Epithelial cell of proximal tubule (primary cell): ENCODE data around the gene NDUFB10. TPM values are rescaled to one million over a fixed set of nuclear protein-coding genes. Genes with fewer than 3 reads are reported as not detected.

Experiments used
- DNase-seq: peaks from one replicate; pipeline ENCODE4 v3.0.0-alpha.2; 2011; ENCODE audit warnings: low read depth
- H3K4me3 ChIP-seq: 2 replicates; pipeline ENCODE4 v1.5.1; 2011; ENCODE audit warnings: low read depth, mild to moderate bottlenecking, low read length
- CTCF ChIP-seq: conservative IDR thresholded peaks from 2 replicates; pipeline ENCODE4 v1.5.1; 2012; ENCODE audit warnings: low read depth, mild to moderate bottlenecking, low read length
- total RNA-seq: library from RNA; depleted of rRNA; stranded (reverse); fragments of >200 nt; gene quantifications from 2 replicates; pipeline ENCODE4 v1.2.3, GENCODE V29; 2015

Gene NDUFB10
- total RNA-seq, 1 donor from 2014 or later, result 407 TPM

DNA sequence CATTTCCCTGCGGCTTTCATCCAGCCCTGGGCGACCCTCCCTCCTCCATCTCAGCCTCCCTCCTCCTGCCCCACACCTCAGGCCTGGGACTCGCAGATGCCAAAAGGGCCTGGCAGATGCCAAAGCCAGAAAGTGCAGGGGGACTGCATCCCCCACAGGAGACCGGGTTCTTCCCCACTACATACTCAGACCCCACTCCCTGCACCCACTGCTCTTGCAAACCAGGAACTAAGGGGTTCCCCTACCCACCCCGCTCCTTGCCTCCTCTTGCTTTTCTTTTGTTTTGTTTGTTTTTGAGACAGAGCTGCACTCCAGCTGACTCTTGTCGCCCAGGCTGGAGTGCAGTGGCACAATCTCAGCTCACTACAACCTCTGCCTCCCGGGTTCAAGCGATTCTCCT lies 44.4 kb upstream of the NDUFB10 start:
- no peak for DNase-seq
- no peak for TF ChIP-seq CTCF
- H3K4me3 ChIP-seq, result no peak overlapping the region

DNA sequence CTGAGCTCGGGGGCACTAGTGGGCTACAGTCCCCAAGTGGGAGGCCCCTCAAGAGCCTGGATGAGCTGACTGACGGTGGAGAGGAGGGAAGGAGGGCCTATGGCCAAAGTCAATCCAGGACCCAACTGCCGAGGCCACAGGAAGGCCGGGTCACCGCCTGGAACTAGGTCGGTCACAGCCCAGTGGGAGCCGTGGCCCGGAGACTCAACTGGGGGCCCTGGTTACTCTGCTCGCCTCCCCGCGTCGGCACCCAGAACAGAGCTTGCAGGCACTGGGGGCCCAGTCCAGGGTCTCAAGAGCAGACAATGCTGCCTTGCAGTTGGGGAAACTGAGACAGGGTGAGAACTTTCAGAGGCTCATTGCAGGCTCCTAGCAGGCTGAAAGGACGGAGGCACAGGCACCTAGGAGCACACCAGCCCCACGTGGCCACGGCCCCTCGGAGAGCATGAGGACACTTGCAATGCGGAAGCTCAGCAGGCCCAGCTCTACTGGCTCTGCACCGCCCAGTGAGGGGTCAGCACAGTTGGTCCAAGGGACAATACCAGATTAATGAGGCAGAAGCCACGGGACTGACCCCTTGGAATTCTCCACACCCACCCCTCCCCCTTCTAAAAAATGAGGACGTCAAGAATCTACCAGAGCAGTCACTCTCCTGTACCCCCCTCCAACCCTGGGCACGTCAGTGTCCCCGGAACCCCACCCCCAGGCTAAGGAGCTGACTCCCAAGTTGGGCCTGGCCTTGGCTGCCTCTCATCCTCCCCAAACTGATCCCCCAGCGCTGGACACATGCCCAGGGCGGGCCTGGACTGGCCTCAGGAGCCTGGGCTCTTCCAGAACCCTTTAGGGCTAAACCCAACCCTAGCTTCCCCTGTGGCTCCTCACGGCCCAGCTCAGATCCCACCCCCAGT lies 43.4 kb upstream of the NDUFB10 start:
- no peak overlapping the region for H3K4me3 ChIP-seq
- TF ChIP-seq CTCF, result no peak
- DNase-seq, result no peak

DNA sequence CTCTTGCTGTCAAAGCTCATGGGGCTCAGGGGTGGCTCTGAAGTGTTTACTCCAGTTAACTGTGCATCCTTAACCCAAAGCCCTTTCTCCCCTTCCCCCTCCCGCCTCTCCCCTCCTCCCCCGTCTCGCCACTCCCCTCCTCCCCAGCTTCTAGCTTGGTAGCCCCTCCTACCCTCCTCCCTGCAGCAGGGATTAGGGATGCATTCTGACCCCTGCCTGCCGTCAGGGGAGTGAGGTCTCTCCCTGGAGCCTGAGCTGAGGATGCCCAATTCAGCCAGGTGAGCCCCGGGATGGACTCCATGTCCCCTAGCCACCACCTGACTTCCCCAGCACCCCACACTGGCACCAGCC lies 42.7 kb upstream of the NDUFB10 start:
- no peak for TF ChIP-seq CTCF
- no peak overlapping the region for H3K4me3 ChIP-seq
- no peak for DNase-seq

GRCh38 chr16:1917056-1917664 lies 42.2 kb upstream of the NDUFB10 start:
- no peak overlapping the region for H3K4me3 ChIP-seq
- no peak for DNase-seq
- TF ChIP-seq CTCF, result no peak

DNA sequence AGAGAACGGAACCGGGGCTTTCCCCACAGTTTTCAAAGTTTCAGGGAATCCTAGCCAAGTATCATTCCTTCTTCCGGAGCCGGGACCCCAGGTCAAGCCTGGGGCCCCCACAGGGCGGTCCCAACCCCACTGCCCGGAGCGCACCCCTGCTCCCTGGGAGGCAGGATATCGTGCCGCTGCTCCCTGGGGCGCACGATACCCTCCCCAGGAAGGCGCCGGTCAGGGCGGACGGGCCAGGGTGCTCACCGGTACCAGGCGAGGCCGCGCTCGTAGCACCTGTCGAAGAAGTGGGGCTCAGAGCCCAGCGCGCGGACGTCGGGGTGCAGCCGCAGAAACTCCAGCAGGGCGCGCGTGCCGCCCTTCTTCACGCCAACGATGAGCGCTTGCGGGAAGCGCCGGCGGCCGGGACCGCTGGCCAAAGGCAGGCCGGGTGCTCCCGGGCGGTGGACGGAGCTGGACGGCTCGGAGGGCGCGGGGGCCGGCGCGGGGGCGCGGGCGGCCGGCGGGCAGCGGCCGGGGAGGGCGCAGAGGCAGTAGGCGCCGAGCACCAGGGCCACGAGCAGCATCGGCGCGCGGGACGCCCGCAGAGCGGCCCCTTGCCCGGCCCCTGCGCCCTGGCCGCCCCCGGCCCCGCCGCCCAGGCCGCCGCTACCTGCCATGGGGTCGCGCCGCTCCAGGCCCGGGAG lies 41.5 kb upstream of the NDUFB10 start:
- no peak overlapping the region for H3K4me3 ChIP-seq
- DNase-seq, result no peak

More for the DNA sequence above, 41.5 kb upstream of the NDUFB10 start:
- TF ChIP-seq CTCF, result no peak
